Panc1 (cell line): ENCODE measurements around the gene NCK2. TPM values are rescaled to one million over a fixed set of nuclear protein-coding genes. Genes with fewer than 3 reads are reported as not detected.

Source experiments
- ATAC-seq: fragments of 200-7000 bp; cut with Tn5 transposase; 2 replicates; pipeline ENCODE4 v1.9.1; 2020; ENCODE audit warnings: mild to moderate bottlenecking, moderate library complexity
- BruUV-seq: library from RNA; stranded (reverse); fragments of 400-500 nt; replicated peaks from 2 replicates; lab custom pipeline; 2021; lab: Mats Ljungman, UMichigan
- CTCF ChIA-PET: fragments of 300-600 bp; sonication (Branson Sonifier 250); formaldehyde crosslinking; loops from one replicate; lab custom pipeline; 2022; ENCODE audit warnings: antibody characterized with exemption; lab: Charles Lee
- POLR2A ChIA-PET: fragments of 300-600 bp; sonication (Branson Sonifier 250); formaldehyde crosslinking; loops from one replicate; lab custom pipeline; 2022; ENCODE audit warnings: antibody characterized with exemption; lab: Charles Lee
- DNase-seq: peaks from one replicate; pipeline ENCODE4 v3.0.0-alpha.2; 2010; ENCODE audit warnings: low read depth, low spot score
- H3K27ac ChIP-seq: 2 replicates; pipeline ENCODE4 v1.5.1; 2011; ENCODE audit warnings: mild to moderate bottlenecking, low read length, inconsistent platforms
- H3K27me3 ChIP-seq: fragments of 200-500 bp; sonication (Bioruptor generic); 2 replicates; pipeline ENCODE4 v1.6.0; 2014; ENCODE audit warnings: low read length, inconsistent platforms; ENCODE audit not compliant: control insufficient read depth, insufficient read depth
- H3K36me3 ChIP-seq: fragments of 200-500 bp; sonication (Bioruptor generic); 2 replicates; pipeline ENCODE4 v1.5.1; 2014; ENCODE audit warnings: inconsistent platforms, mild to moderate bottlenecking, low read length, moderate library complexity; ENCODE audit not compliant: control insufficient read depth, insufficient read depth
- H3K4me1 ChIP-seq: 2 replicates; pipeline ENCODE4 v1.5.1; 2011; ENCODE audit warnings: inconsistent platforms, mild to moderate bottlenecking, low read length, moderate library complexity; ENCODE audit not compliant: control insufficient read depth, insufficient read depth
- H3K4me3 ChIP-seq, 2 experiments: 2 replicates each; pipeline ENCODE4 v1.5.1; 2011 to 2012; ENCODE audit warnings: low read depth in 2 of 2, low read length in 2 of 2, mild to moderate bottlenecking in 2 of 2, inconsistent platforms in 1 of 2, moderate library complexity in 1 of 2
- H3K9me3 ChIP-seq: fragments of 200-500 bp; sonication (Bioruptor generic); 2 replicates; pipeline ENCODE4 v1.5.1; 2014; ENCODE audit warnings: low read depth, mild to moderate bottlenecking, inconsistent platforms, low read length, moderate library complexity; ENCODE audit not compliant: control insufficient read depth, insufficient read depth
- POLR2AphosphoS5 ChIP-seq: IDR thresholded peaks from 2 replicates; pipeline ENCODE4 v1.6.1; 2012; ENCODE audit warnings: mild to moderate bottlenecking, low read depth, low read length, moderate library complexity
- SIN3A ChIP-seq: IDR thresholded peaks from 2 replicates; pipeline ENCODE4 v1.6.1; 2012; ENCODE audit warnings: low read depth, mild to moderate bottlenecking, low read length, moderate library complexity, borderline replicate concordance; ENCODE audit not compliant: insufficient read depth
- TCF7L2 ChIP-seq: IDR thresholded peaks from 2 replicates; pipeline ENCODE4 v1.6.1; 2011; ENCODE audit warnings: mild to moderate bottlenecking, low read depth, low read length, inconsistent platforms
- in situ Hi-C: cut with HindIII; loops from 2 replicates; pipeline ENCODE4 v1.10.0; 2016; ENCODE audit warnings: low sequenced_read_pairs, low pct_unique_long_range_greater_than_20kb
- intact Hi-C: fragments of 100-400 bp; cut with micrococcal nuclease; formaldehyde crosslinking; loops from one replicate; pipeline ENCODE4 v1.10.0; 2022; ENCODE audit not compliant: unreplicated experiment
- total RNA-seq: library from RNA; stranded (reverse); gene quantifications from one replicate; pipeline ENCODE4 v1.2.1, GENCODE V29; 2021; ENCODE audit not compliant: unreplicated experiment
- TF ChIP-seq, protein P1 (sequence below), 2 experiments: IDR thresholded peaks; 2 replicates each; pipeline ENCODE4 v1.6.1; 2011 to 2012; ENCODE audit warnings: low read depth in 2 of 2, control low read depth in 1 of 2, low read length in 1 of 2, mild to moderate bottlenecking in 1 of 2, moderate library complexity in 1 of 2; ENCODE audit not compliant: insufficient read depth in 1 of 2
- TF ChIP-seq, protein P2 (sequence below): fragments of 450-650 bp; IDR thresholded peaks from 2 replicates; pipeline ENCODE4 v1.5.1; 2017; ENCODE audit warnings: mild to moderate bottlenecking

Gene NCK2
- total RNA-seq, 1 experiment from 2014 or later, result 60.7 TPM

DNA sequence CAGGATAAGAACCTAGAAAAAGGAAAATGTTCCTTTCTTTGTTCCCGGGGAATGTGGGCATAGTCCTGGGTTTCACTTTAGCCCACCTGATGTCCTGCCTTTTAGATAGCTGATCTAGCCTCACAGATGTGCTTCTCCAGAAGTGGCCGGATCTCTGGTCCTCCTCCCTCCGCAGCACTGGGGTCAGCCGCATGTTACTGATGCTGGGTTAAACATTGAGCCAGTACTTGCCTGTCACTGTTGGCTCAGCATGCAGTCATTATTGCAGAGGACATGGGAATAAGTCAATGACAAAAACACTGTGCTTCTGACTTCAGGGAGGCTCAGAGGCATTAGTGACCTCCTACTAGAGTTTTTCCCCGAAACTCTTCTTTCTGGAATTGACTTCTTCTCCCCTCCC lies 27.6 kb downstream of the NCK2 start:
- BruUV-seq, result no TSS peak
- no peaks in the 10 kb centered on the region for H3K36me3 ChIP-seq
- TF ChIP-seq, protein P1, sequence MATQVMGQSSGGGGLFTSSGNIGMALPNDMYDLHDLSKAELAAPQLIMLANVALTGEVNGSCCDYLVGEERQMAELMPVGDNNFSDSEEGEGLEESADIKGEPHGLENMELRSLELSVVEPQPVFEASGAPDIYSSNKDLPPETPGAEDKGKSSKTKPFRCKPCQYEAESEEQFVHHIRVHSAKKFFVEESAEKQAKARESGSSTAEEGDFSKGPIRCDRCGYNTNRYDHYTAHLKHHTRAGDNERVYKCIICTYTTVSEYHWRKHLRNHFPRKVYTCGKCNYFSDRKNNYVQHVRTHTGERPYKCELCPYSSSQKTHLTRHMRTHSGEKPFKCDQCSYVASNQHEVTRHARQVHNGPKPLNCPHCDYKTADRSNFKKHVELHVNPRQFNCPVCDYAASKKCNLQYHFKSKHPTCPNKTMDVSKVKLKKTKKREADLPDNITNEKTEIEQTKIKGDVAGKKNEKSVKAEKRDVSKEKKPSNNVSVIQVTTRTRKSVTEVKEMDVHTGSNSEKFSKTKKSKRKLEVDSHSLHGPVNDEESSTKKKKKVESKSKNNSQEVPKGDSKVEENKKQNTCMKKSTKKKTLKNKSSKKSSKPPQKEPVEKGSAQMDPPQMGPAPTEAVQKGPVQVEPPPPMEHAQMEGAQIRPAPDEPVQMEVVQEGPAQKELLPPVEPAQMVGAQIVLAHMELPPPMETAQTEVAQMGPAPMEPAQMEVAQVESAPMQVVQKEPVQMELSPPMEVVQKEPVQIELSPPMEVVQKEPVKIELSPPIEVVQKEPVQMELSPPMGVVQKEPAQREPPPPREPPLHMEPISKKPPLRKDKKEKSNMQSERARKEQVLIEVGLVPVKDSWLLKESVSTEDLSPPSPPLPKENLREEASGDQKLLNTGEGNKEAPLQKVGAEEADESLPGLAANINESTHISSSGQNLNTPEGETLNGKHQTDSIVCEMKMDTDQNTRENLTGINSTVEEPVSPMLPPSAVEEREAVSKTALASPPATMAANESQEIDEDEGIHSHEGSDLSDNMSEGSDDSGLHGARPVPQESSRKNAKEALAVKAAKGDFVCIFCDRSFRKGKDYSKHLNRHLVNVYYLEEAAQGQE (IDR thresholded peaks at IDR 0.05; ENCODE audit: insufficient read depth in 1 of 2, low read depth in 2 of 2, low read length in 1 of 2), result no peak
- TF ChIP-seq SIN3A (no peak), POLR2AphosphoS5 (no peak), TCF7L2 (no peak)
- TF ChIP-seq, protein P2, sequence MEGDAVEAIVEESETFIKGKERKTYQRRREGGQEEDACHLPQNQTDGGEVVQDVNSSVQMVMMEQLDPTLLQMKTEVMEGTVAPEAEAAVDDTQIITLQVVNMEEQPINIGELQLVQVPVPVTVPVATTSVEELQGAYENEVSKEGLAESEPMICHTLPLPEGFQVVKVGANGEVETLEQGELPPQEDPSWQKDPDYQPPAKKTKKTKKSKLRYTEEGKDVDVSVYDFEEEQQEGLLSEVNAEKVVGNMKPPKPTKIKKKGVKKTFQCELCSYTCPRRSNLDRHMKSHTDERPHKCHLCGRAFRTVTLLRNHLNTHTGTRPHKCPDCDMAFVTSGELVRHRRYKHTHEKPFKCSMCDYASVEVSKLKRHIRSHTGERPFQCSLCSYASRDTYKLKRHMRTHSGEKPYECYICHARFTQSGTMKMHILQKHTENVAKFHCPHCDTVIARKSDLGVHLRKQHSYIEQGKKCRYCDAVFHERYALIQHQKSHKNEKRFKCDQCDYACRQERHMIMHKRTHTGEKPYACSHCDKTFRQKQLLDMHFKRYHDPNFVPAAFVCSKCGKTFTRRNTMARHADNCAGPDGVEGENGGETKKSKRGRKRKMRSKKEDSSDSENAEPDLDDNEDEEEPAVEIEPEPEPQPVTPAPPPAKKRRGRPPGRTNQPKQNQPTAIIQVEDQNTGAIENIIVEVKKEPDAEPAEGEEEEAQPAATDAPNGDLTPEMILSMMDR, result no peak

DNA sequence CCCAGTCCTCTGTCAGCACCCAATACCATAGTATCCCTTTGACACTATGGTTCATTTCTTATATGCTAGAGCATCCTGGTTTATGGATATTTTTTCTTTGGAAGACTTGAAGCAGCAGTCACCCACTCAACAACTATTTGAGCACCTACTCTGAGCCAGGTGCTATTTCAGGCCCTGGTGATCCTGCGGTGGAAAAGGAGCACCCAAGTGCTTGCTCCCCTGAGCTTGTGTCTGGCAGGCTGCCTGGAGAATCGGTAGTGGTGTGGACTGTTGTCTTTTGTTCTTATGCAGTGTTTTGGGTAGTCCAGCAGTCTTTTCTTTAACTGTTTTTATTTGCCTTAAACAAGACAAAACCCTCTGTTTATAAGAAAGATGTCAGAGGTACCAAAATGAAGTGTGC lies 28.9 kb downstream of the NCK2 start:
- TF ChIP-seq, protein P2, result no peak
- TF ChIP-seq POLR2AphosphoS5 (no peak), SIN3A (no peak), TCF7L2 (no peak)
- TF ChIP-seq, protein P1 (IDR thresholded peaks at IDR 0.05; ENCODE audit: insufficient read depth in 1 of 2, low read depth in 2 of 2, low read length in 1 of 2), result no peak
- H3K27me3 ChIP-seq, result no peaks in the 10 kb centered on the region
- intact Hi-C loops (no loop called here), in situ Hi-C loops (no loop called here)
- ATAC-seq (no peak), DNase-seq (no peak)
- H3K4me3 ChIP-seq, result no peak overlapping the region
- BruUV-seq, result no TSS peak
- no peaks in the 10 kb centered on the region for H3K9me3 ChIP-seq
- H3K4me1 ChIP-seq, result no peaks in the 10 kb centered on the region
- H3K27ac ChIP-seq, result no peak overlapping the region
- no peaks in the 10 kb centered on the region for H3K36me3 ChIP-seq
- CTCF ChIA-PET, result interaction anchor here (0.6 kb wide), 1 partner anchor 152 kb away, joined by 6 read pairs; no protein-coding TSS in a partner anchor
- POLR2A ChIA-PET, result interaction anchor here (0.8 kb wide), 1 partner anchor 10 kb away, joined by 7 read pairs; no protein-coding TSS in a partner anchor

More for the DNA sequence above, 27.6 kb downstream of the NCK2 start:
- POLR2A ChIA-PET, result no interaction called here
- Histone ChIP-seq H3K4me3 (no peak overlapping the region), H3K27ac (no peak overlapping the region), H3K27me3 (no peaks in the 10 kb centered on the region), H3K4me1 (no peaks in the 10 kb centered on the region), H3K9me3 (no peaks in the 10 kb centered on the region)
- in situ Hi-C loops (no loop called here), intact Hi-C loops (no loop called here)
- ATAC-seq, result no peak
- CTCF ChIA-PET, result no interaction called here
- DNase-seq, result no peak
